Measurements from ENCODE around the gene PTGER1. TPM values are rescaled to one million over a fixed set of nuclear protein-coding genes. Genes with fewer than 3 reads are reported as not detected.

The PTGER1 gene
- total and polyA plus RNA-seq, 2 of the 13 experiments (the other 11 are each of a cell fraction or from before 2014, with no cell fraction given): 0.13 TPM; not detected in 1

- TF ChIP-seq ZNF160 (CRISPR knock-in tag; IDR thresholded peaks at IDR 0.05): peak; percentile 59
- TF ChIP-seq RARA (CRISPR knock-in tag; IDR thresholded peaks at IDR 0.05): no peak
- peak; percentile 85; the same call in 1 of the 2 replicates for TF ChIP-seq ZNF446 (CRISPR knock-in tag; IDR thresholded peaks at IDR 0.05)
- 0 out of 2 replicates have a peak, but pooled peaks have one; percentile 38 for TF ChIP-seq NFAT5 (CRISPR knock-in tag; IDR thresholded peaks at IDR 0.05)
- TF ChIP-seq ELF4 (CRISPR knock-in tag; IDR thresholded peaks at IDR 0.05; ENCODE audit: borderline replicate concordance): no peak
- TF ChIP-seq POLR2G (IDR thresholded peaks at IDR 0.05; ENCODE audit: low read depth, low read length): peak; percentile 99
- no peak for TF ChIP-seq TERF1 (CRISPR knock-in tag; IDR thresholded peaks at IDR 0.05)
- no peak; the same call in 1 of the 2 replicates for TF ChIP-seq ONECUT2 (CRISPR knock-in tag; IDR thresholded peaks at IDR 0.05)
- no peak for TF ChIP-seq KAT7 (CRISPR knock-in tag; IDR thresholded peaks at IDR 0.05; ENCODE audit: borderline replicate concordance)
- no peak for TF ChIP-seq ZBTB46 (CRISPR knock-in tag; IDR thresholded peaks at IDR 0.05; ENCODE audit: borderline replicate concordance)
- TF ChIP-seq ZNF562 (CRISPR knock-in tag; IDR thresholded peaks at IDR 0.05; ENCODE audit: borderline replicate concordance): no peak
- no peak for TF ChIP-seq MATR3 (CRISPR knock-in tag; IDR thresholded peaks at IDR 0.05)
- no peak for TF ChIP-seq ZNF33A (CRISPR knock-in tag; IDR thresholded peaks at IDR 0.05; ENCODE audit: borderline replicate concordance)
- no peak for TF ChIP-seq AFF4 (CRISPR knock-in tag; IDR thresholded peaks at IDR 0.05)
- no peak for TF ChIP-seq PRMT3 (CRISPR knock-in tag; IDR thresholded peaks at IDR 0.05; ENCODE audit: borderline replicate concordance, low read depth)
Measured at GRCh38 chr19:14517840-14518505, 42.8 kb upstream of the PTGER1 start, which contains the start of gene DNAJB1 (continued).
